ENCODE measurements around the gene FOXN3. TPM values are rescaled to one million over a fixed set of nuclear protein-coding genes. Genes with fewer than 3 reads are reported as not detected.
A peak's percentile ranks its signal among the peaks of the same experiment; 100 is the strongest.

FOXN3 gene
- total RNA-seq, 1 experiment from 2014 or later: 125 TPM

DNA sequence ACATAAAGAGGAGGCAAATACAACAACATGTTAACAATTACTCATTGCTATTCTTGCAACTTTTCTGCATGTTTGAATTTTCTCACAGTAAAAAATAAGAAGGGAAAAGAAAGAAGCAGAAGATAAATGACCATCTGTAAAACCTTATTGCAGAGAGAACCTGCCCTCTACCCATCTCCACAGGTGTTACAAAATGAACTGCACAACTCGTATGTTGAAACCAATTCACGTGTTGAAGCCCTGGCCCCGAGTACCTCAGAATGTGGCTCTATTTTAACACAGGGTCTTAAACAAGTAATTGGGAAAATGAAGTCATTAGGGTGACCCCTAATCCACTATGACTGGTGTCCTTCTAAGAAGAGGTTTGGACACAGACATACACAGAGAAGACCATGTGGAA is 39.5 kb downstream of the FOXN3 start:
- no peak overlapping the region for H2BK12ac ChIP-seq (ENCODE audit: insufficient read length, low read depth, low read length)
- H3K4me2 ChIP-seq (ENCODE audit: insufficient read depth, insufficient read length, low read length): no peak overlapping the region
- no peak overlapping the region for H2BK15ac ChIP-seq (ENCODE audit: low read depth, low read length)
- Mint-ChIP-seq H3K36me3 (ENCODE audit: insufficient read depth in 1 of 3, low read depth in 3 of 3) (peaks cover 35 to 39% (median 37%) of the 10 kb centered on the region in 3 experiments), H3K4me1 (peaks cover 13 to 41% of the 10 kb centered on the region in 2 experiments), H3K9me3 (peaks cover 3 to 13% of the 10 kb centered on the region in 2 experiments; a peak in 4 of 5 replicates), H3K4me3 (no peak overlapping the region), H3K27me3 (ENCODE audit: low read depth) (no peaks in the 10 kb centered on the region), H3K27ac (peak overlapping the region in 2 of 3 experiments; percentile 33 to 44; a peak in 2 of 7 replicates)
- no peaks in the 10 kb centered on the region for H3K27me3 ChIP-seq (ENCODE audit: insufficient read depth, low read length)
- H3K79me1 ChIP-seq (ENCODE audit: insufficient read depth, low read depth, low read length, poor library complexity, severe bottlenecking): peaks cover 6% of the 10 kb centered on the region
- no peaks in the 10 kb centered on the region; the same call in 1 of the 2 replicates for H3K4me1 ChIP-seq (ENCODE audit: insufficient read depth, low read length)
- H2BK20ac ChIP-seq (ENCODE audit: low read depth, low read length, poor library complexity, severe bottlenecking): no peak overlapping the region
- no peak overlapping the region for H3T11ph ChIP-seq (ENCODE audit: low read length)
- no peaks in the 10 kb centered on the region for H3K23me2 ChIP-seq (ENCODE audit: insufficient read length, low read depth, low read length, poor library complexity, severe bottlenecking)
- no peak overlapping the region for H2AFZ ChIP-seq (ENCODE audit: low read length)
- H3K9me3 ChIP-seq (ENCODE audit: control insufficient read depth, low read depth, low read length): no peaks in the 10 kb centered on the region
- no peak overlapping the region for H2AK5ac ChIP-seq (ENCODE audit: insufficient read length, low read length)
- H3K27ac ChIP-seq (ENCODE audit: insufficient read length, low read depth, low read length): no peak overlapping the region
- DNase-seq: no peak
- no peak overlapping the region for H2BK120ac ChIP-seq (ENCODE audit: low read depth, low read length, poor library complexity, severe bottlenecking)
- no peak overlapping the region for H4K91ac ChIP-seq (ENCODE audit: insufficient read length, low read depth, low read length)
- no peaks in the 10 kb centered on the region for H4K20me1 ChIP-seq (ENCODE audit: control insufficient read depth, insufficient read depth, insufficient read length)
- H3K14ac ChIP-seq (ENCODE audit: insufficient read depth, low read length): no peak overlapping the region
- H3K56ac ChIP-seq (ENCODE audit: insufficient read length, low read depth, low read length): no peak overlapping the region
- no peak overlapping the region for H3K9ac ChIP-seq (ENCODE audit: extremely low read depth, insufficient read length, low read length)
- no peak overlapping the region for H3K4ac ChIP-seq (ENCODE audit: low read depth, low read length)
- WGBS (ENCODE audit: extremely low coverage, insufficient read length, low lambda C conversion rate): no CpG with 5 or more reads among the region's 3 CpGs
- H4K5ac ChIP-seq (ENCODE audit: insufficient read length, low read depth, low read length): no peak overlapping the region
- H4K8ac ChIP-seq (replicated peaks; ENCODE audit: insufficient read length, low read depth, low read length): no peak overlapping the region
- no peak overlapping the region for H3K23ac ChIP-seq (ENCODE audit: insufficient read length, low read depth, low read length)
- H2BK5ac ChIP-seq (ENCODE audit: insufficient read length, low read length): no peak overlapping the region
- TF ChIP-seq, protein P1, sequence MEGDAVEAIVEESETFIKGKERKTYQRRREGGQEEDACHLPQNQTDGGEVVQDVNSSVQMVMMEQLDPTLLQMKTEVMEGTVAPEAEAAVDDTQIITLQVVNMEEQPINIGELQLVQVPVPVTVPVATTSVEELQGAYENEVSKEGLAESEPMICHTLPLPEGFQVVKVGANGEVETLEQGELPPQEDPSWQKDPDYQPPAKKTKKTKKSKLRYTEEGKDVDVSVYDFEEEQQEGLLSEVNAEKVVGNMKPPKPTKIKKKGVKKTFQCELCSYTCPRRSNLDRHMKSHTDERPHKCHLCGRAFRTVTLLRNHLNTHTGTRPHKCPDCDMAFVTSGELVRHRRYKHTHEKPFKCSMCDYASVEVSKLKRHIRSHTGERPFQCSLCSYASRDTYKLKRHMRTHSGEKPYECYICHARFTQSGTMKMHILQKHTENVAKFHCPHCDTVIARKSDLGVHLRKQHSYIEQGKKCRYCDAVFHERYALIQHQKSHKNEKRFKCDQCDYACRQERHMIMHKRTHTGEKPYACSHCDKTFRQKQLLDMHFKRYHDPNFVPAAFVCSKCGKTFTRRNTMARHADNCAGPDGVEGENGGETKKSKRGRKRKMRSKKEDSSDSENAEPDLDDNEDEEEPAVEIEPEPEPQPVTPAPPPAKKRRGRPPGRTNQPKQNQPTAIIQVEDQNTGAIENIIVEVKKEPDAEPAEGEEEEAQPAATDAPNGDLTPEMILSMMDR (conservative IDR thresholded peaks at IDR 0.05): no peak
- peaks cover 46% of the 10 kb centered on the region; the same call in 1 of the 2 replicates for H3K79me2 ChIP-seq (ENCODE audit: insufficient read depth, low read length)
- no peak overlapping the region for H3K18ac ChIP-seq (ENCODE audit: insufficient read length, low read depth, low read length)
